ENCODE measurements around the gene MTRF1.
"Not testable (repeated sequence)": the region's sequence is repeated elsewhere in the genome, so short reads cannot be mapped to it uniquely, and the experiment has no call there.

The MTRF1 gene

DNA sequence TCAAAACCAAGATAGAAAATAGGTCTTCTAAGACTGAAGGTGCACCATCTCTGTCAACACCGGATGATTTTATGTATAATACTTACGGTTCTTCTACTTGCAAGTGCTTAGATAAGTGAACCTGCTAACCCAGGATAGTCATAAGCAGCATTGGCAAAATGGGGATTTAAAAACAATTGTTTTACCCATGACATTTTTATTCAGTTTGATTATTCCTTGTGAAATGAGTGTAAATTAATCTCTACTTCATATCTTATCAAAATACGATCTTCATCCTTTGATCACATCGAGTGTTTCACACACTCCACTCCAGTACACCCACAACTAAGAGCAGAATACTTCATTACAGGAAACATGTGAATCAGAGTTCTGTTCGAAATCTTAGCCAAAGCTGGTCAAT lies 23.0 kb upstream of the MTRF1 start:
- DNase-seq (no peak), ATAC-seq (ENCODE audit: insufficient read depth, low read depth) (peak; percentile 42; the same call in 1 of the 3 replicates)
- Histone ChIP-seq H3K9ac (ENCODE audit: low read depth, low read length) (no peak overlapping the region), H3K27me3 (ENCODE audit: insufficient read depth, low read length, poor library complexity) (no peaks in the 10 kb centered on the region), H3K36me3 (ENCODE audit: insufficient read depth, low read length) (no peaks in the 10 kb centered on the region), H3K4me2 (ENCODE audit: insufficient read depth, low read length) (no peak overlapping the region), H3K4me1 (ENCODE audit: insufficient read depth, low read length) (no peaks in the 10 kb centered on the region), H3K79me2 (ENCODE audit: insufficient read depth, low read length) (no peaks in the 10 kb centered on the region), H2AFZ (ENCODE audit: low read depth, low read length) (no peak overlapping the region), H3K27ac (ENCODE audit: low read length) (no peak overlapping the region), H3K4me3 (ENCODE audit: low read depth in 1 of 2, low read length in 2 of 2) (no peak overlapping the region), H3K9me3 (ENCODE audit: insufficient read depth, low read length, severe bottlenecking) (no peaks in the 10 kb centered on the region), H4K20me1 (ENCODE audit: insufficient read depth, low read length) (no peaks in the 10 kb centered on the region)
- no peak for TF ChIP-seq EZH2 (IDR thresholded peaks at IDR 0.05; ENCODE audit: borderline replicate concordance, low read depth, low read length, severe bottlenecking)
- no peak for TF ChIP-seq CTCF (IDR thresholded peaks at IDR 0.05; ENCODE audit: borderline replicate concordance, extremely low read depth, low read length, poor library complexity, severe bottlenecking)

DNA sequence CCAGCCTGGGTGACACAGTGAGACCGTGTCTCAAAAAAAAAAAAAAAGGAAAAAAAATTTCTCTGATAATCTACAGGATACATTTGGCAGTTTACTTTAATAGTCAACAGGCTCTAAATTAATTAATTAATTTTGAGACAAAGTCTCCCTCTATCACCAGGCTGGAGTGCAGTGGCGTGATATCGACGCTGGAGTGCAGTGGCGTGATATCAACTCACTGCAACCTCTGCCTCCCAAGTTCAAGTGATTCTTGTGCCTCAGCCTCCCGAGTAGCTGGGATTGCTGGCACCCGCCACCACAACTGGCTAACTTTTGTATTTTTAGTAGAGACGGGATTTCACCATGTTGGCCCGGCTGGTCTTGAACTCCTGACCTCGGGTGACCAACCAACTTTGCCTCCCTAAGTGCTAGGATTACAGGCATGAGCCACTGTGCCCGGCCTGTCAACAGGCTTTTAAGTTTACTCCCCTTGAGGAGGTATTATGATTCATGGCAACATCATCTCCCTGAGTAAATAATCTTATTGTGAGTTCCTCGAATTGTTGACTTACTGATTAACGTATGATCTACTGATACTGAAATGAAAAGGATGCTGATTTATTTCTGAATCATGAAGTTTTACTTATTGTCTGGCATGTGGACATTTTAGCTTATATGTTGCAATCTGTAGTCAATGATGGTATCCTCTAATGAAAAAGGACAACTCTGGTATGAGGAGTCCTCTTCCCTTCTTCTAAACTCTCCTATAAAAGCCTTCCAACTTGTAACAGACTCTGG lies 21.3 kb upstream of the MTRF1 start:
- TF ChIP-seq CTCF (IDR thresholded peaks at IDR 0.05; ENCODE audit: borderline replicate concordance, extremely low read depth, low read length, poor library complexity, severe bottlenecking), result no peak
- no peak for TF ChIP-seq EZH2 (IDR thresholded peaks at IDR 0.05; ENCODE audit: borderline replicate concordance, low read depth, low read length, severe bottlenecking)
- H3K36me3 ChIP-seq (ENCODE audit: insufficient read depth, low read length), result no peaks in the 10 kb centered on the region
- H3K27ac ChIP-seq (ENCODE audit: low read length), result no peak overlapping the region
- no peak overlapping the region for H3K9ac ChIP-seq (ENCODE audit: low read depth, low read length)
- no peaks in the 10 kb centered on the region for H3K79me2 ChIP-seq (ENCODE audit: insufficient read depth, low read length)
- no peaks in the 10 kb centered on the region for H3K4me1 ChIP-seq (ENCODE audit: insufficient read depth, low read length)
- DNase-seq, result no peak
- no peak for ATAC-seq (ENCODE audit: insufficient read depth, low read depth)
- no peaks in the 10 kb centered on the region for H3K9me3 ChIP-seq (ENCODE audit: insufficient read depth, low read length, severe bottlenecking)
- no peak overlapping the region for H2AFZ ChIP-seq (ENCODE audit: low read depth, low read length)
- no peak overlapping the region for H3K4me2 ChIP-seq (ENCODE audit: insufficient read depth, low read length)
- no peaks in the 10 kb centered on the region for H3K27me3 ChIP-seq (ENCODE audit: insufficient read depth, low read length, poor library complexity)
- H4K20me1 ChIP-seq (ENCODE audit: insufficient read depth, low read length), result no peaks in the 10 kb centered on the region
- H3K4me3 ChIP-seq (ENCODE audit: low read depth in 1 of 2, low read length in 2 of 2), result no peak overlapping the region

- Histone ChIP-seq H4K20me1 (ENCODE audit: insufficient read depth, low read length) (no peaks in the 10 kb centered on the region), H3K36me3 (ENCODE audit: insufficient read depth, low read length) (no peaks in the 10 kb centered on the region), H3K4me2 (ENCODE audit: insufficient read depth, low read length) (no peak overlapping the region), H3K9me3 (ENCODE audit: insufficient read depth, low read length, severe bottlenecking) (no peaks in the 10 kb centered on the region), H3K4me3 (ENCODE audit: low read depth in 1 of 2, low read length in 2 of 2) (no peak overlapping the region), H2AFZ (ENCODE audit: low read depth, low read length) (no peak overlapping the region), H3K79me2 (ENCODE audit: insufficient read depth, low read length) (no peaks in the 10 kb centered on the region), H3K4me1 (ENCODE audit: insufficient read depth, low read length) (no peaks in the 10 kb centered on the region), H3K27ac (ENCODE audit: low read length) (no peak overlapping the region), H3K27me3 (ENCODE audit: insufficient read depth, low read length, poor library complexity) (no peaks in the 10 kb centered on the region), H3K9ac (ENCODE audit: low read depth, low read length) (no peak overlapping the region)
- ATAC-seq (ENCODE audit: insufficient read depth, low read depth), result no peak
- no peak for DNase-seq
- TF ChIP-seq EZH2 (IDR thresholded peaks at IDR 0.05; ENCODE audit: borderline replicate concordance, low read depth, low read length, severe bottlenecking) (no peak), CTCF (IDR thresholded peaks at IDR 0.05; ENCODE audit: borderline replicate concordance, extremely low read depth, low read length, poor library complexity, severe bottlenecking) (no peak)
Measured at GRCh38 chr13:41282129-41282571, 18.8 kb upstream of the MTRF1 start.

DNA sequence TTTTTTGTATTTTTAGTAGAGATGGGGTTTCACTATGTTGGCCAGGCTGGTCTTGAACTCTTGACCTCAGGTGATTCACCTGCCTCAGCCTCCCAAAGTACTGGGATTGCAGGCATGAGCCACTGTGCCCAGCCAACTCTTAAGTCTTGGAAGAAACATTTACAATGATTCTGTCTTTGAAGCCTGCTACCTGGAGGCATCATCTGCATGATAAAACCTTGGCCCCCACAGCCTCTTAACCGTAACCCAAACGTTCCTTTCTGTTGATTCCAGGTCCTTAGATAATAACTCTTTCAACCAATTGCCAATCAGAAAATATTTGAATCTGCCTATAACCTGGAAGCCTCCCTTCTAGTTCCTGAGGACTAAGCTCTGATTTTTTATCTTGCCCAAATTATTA lies 15.8 kb upstream of the MTRF1 start:
- not testable (repeated sequence) for H3K9ac ChIP-seq (ENCODE audit: low read depth, low read length); H3K4me1 ChIP-seq (ENCODE audit: insufficient read depth, low read length); H3K27ac ChIP-seq (ENCODE audit: low read length); H3K9me3 ChIP-seq (ENCODE audit: insufficient read depth, low read length, severe bottlenecking); H2AFZ ChIP-seq (ENCODE audit: low read depth, low read length); DNase-seq; H3K27me3 ChIP-seq (ENCODE audit: insufficient read depth, low read length, poor library complexity); H3K36me3 ChIP-seq (ENCODE audit: insufficient read depth, low read length); ATAC-seq (ENCODE audit: insufficient read depth, low read depth); H4K20me1 ChIP-seq (ENCODE audit: insufficient read depth, low read length); H3K4me3 ChIP-seq (ENCODE audit: low read depth in 1 of 2, low read length in 2 of 2); H3K79me2 ChIP-seq (ENCODE audit: insufficient read depth, low read length); H3K4me2 ChIP-seq (ENCODE audit: insufficient read depth, low read length)
